Metanephros (tissue), 2 donors: ENCODE results near the gene UQCC3. TPM values are rescaled to one million over a fixed set of nuclear protein-coding genes. Genes with fewer than 3 reads are reported as not detected.

Experiments
- small RNA-seq: library from RNA; depleted of rRNA; stranded (forward); fragments of <200 nt; gene quantifications from one replicate; pipeline ENCODE3, GENCODE V24; 2014; ENCODE audit warnings: low replicate concordance
- total RNA-seq: library from RNA; depleted of rRNA; stranded (reverse); fragments of >200 nt; gene quantifications from one replicate; pipeline ENCODE4 v1.2.3, GENCODE V29; 2014

UQCC3 gene, protein sequence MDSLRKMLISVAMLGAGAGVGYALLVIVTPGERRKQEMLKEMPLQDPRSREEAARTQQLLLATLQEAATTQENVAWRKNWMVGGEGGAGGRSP
- total RNA-seq: 10.2 TPM

DNA sequence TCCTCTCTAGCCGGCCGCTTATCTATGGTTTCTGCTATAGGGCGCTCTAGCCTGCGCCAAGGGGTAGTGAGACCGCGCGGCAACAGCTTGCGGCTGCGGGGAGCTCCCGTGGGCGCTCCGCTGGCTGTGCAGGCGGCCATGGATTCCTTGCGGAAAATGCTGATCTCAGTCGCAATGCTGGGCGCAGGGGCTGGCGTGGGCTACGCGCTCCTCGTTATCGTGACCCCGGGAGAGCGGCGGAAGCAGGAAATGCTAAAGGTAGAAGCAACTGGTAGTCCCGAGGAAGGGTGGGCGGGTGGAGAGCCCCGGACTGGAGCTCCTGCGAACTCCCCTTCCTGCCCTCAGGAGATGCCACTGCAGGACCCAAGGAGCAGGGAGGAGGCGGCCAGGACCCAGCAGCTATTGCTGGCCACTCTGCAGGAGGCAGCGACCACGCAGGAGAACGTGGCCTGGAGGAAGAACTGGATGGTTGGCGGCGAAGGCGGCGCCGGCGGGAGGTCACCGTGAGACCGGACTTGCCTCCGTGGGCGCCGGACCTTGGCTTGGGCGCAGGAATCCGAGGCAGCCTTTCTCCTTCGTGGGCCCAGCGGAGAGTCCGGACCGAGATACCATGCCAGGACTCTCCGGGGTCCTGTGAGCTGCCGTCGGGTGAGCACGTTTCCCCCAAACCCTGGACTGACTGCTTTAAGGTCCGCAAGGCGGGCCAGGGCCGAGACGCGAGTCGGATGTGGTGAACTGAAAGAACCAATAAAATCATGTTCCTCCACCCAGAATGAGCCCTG, at the start of gene UQCC3, which contains the start of gene LBHD1:
Gene UQCC3, plus strand, starts transcription at position 66 of the 782 bp plus-strand sequence. Its CDS starts 73 bp downstream, at position 139.
Gene LBHD1, minus strand, starts transcription at position 660 of the 782 bp plus-strand sequence. CDS start 2,236 bp downstream, outside the sequence.

GRCh38 chr11:62645946-62646824, 25.3 kb upstream of the UQCC3 start, which contains the start of gene GANAB:
Gene GANAB, minus strand, starts transcription at chr11:62646613. Its CDS starts 14 bp downstream, at chr11:62646599.

GRCh38 chr11:62665075-62665598, 6.3 kb upstream of the UQCC3 start, which contains the start of the genes C11orf98 and CSKMT:
Gene C11orf98, minus strand, starts transcription at chr11:62665210. Its CDS starts 41 bp downstream, at chr11:62665169.
Gene CSKMT, plus strand, starts transcription at chr11:62665312. Its CDS starts 568 bp downstream, at chr11:62665880.

GRCh38 chr11:62678770-62679696, 7.6 kb downstream of the UQCC3 start, which contains the start of gene UBXN1:
Gene UBXN1, minus strand, starts transcription at chr11:62679073. Its CDS starts 150 bp downstream, at chr11:62678923.

DNA sequence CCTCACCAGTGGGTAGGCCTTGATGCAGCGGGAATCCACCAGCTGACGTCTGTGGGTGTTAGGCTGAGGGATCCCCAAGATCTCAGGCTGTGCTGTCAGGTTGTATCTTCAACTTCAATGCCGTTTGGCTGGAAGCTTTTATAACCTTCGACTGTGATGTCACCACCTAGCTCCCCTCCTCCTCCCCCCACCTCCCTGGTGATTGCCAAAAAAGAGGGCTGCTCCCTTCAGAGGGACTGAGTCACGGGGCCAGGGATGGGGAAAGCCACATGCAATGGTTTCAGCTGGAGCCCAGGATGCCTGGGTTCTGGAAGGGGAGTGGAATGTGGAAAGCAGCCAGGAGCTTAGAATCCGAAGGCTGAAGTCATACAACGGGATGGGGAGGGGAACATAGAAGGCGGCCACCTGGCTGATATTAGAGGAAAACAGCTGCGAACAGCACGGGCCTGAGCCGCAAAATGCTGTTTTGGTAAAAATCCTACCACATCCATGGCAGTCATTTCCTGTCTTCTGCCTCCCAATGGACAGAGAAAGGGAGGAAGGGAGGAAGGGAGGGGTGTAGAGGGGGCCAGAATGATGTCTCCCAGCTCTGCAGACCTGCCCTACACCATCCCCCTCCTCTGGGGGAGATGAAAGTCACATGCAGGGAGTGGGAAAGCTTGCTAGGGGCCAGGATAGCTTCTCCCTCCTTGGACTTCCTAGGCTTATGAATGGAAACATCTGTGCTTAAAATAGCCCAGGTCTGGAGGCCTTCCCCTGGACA, 18.1 kb downstream of the UQCC3 start, which contains the start of gene LRRN4CL:
Gene LRRN4CL, minus strand, starts transcription at position 110 of the 763 bp plus-strand sequence. CDS start 1,022 bp downstream, outside the sequence.

GRCh38 chr11:62707277-62707861, 35.9 kb downstream of the UQCC3 start, which contains the start of the genes BSCL2 and GNG3:
Gene BSCL2, minus strand, starts transcription at chr11:62707424. Its CDS starts 229 bp downstream, at chr11:62707195.
Gene GNG3, plus strand, starts transcription at chr11:62707676. Its CDS starts 620 bp downstream, at chr11:62708296.

Small RNA genes lying within 50 kb of the gene (small RNA-seq; reads per million reads assigned to genes)
- gene SNORA57: not detected

Other genes starting within 250 kb of the UQCC3 start
- gene AHNAK, start 124.9 kb upstream of the UQCC3 start, total RNA-seq: 286 TPM
- 1,423 TPM for gene EEF1G, start 97.8 kb upstream of the UQCC3 start, total RNA-seq
- gene TUT1, start 80.2 kb upstream of the UQCC3 start, total RNA-seq: 12.9 TPM
- 79.0 TPM for gene MTA2, start 69.8 kb upstream of the UQCC3 start, total RNA-seq
- 26.9 TPM for gene EML3, start 58.9 kb upstream of the UQCC3 start, total RNA-seq
- gene ROM1, start 58.4 kb upstream of the UQCC3 start, total RNA-seq: 1.6 TPM
- 28.3 TPM for gene B3GAT3, start 49.7 kb upstream of the UQCC3 start, total RNA-seq
- gene GANAB, start 25.1 kb upstream of the UQCC3 start, total RNA-seq: 253 TPM
- gene INTS5, start 18.4 kb upstream of the UQCC3 start, total RNA-seq: 23.0 TPM
- 20.1 TPM for gene C11orf98, start 6.5 kb upstream of the UQCC3 start, total RNA-seq
- 8.9 TPM for gene CSKMT, start 6.4 kb upstream of the UQCC3 start, total RNA-seq
- gene LBHD1, start 594 bp downstream of the UQCC3 start, total RNA-seq: 4.0 TPM
- gene UBXN1, start 7.4 kb downstream of the UQCC3 start, total RNA-seq: 89.0 TPM
- gene LRRN4CL, start 17.9 kb downstream of the UQCC3 start, total RNA-seq: 5.4 TPM
- gene BSCL2, start 35.8 kb downstream of the UQCC3 start, total RNA-seq: 79.3 TPM
- not detected for gene GNG3, start 36.0 kb downstream of the UQCC3 start, total RNA-seq
- 39.5 TPM for gene HNRNPUL2, start 55.8 kb downstream of the UQCC3 start, total RNA-seq
- gene TTC9C, start 56.8 kb downstream of the UQCC3 start, total RNA-seq: 34.4 TPM
- gene ZBTB3, start 82.5 kb downstream of the UQCC3 start, total RNA-seq: 14.8 TPM
- gene POLR2G, start 89.9 kb downstream of the UQCC3 start, total RNA-seq: 87.4 TPM
- gene TAF6L, start 99.7 kb downstream of the UQCC3 start, total RNA-seq: 36.1 TPM
- gene TMEM179B, start 115.7 kb downstream of the UQCC3 start, total RNA-seq: 43.4 TPM
- gene TMEM223, start 120.3 kb downstream of the UQCC3 start, total RNA-seq: 20.4 TPM
- 37.9 TPM for gene NXF1, start 133.8 kb downstream of the UQCC3 start, total RNA-seq
- gene STX5, start 160.4 kb downstream of the UQCC3 start, total RNA-seq: 34.2 TPM
- not detected for gene TEX54, start 161.2 kb downstream of the UQCC3 start, total RNA-seq
- gene WDR74, start 167.9 kb downstream of the UQCC3 start, total RNA-seq: 33.6 TPM
- gene SLC3A2, start 209.2 kb downstream of the UQCC3 start, total RNA-seq: 139 TPM
- gene CHRM1, start 249.7 kb downstream of the UQCC3 start, total RNA-seq: not detected